HG02623 (cell line): Measurements from ENCODE around the gene SORCS2.

Experiments
- ATAC-seq: cut with Tn5 transposase; IDR thresholded peaks from one replicate; pipeline ENCODE4 v1.9.1; 2021; ENCODE audit warnings: moderate library complexity; ENCODE audit not compliant: unreplicated experiment

SORCS2 gene

DNA sequence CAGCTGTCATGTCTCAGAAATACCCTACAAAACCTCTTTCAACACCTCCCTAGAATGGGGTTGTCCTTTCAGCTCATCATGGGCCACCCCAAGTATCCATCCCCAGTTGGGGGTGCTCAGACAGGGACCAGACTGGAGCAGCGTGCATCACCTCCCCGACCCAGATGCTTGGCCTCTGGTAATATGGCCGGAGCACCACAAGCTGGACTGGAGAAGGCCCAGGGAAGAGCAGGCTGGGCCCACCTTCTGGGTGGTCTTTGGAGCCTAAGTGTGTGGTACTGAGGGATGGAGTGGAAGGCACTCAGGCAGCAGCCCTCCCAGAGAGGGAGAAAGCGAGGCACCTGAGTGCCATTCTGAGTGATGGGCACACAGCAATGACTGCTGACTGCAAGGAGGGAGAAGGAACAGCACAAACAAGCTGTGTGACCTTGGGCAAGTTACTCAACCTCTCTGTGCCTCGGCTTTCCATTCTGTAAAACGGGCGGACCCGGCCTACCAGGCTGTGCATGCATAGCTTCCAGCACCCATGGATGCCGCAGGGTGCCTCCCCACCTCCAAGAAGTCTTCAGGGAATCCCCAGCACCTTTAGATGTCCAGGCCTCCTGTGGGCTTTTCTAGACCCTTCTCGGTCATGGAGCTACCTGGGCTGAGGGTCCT, 519.1 kb downstream of the SORCS2 start:
- ATAC-seq = no peak

GRCh38 chr4:7712021-7712671, 519.8 kb downstream of the SORCS2 start:
- ATAC-seq = no peak

- ATAC-seq = no peak
These were observed 521.4 kb downstream of the SORCS2 start for GRCh38 chr4:7713757-7714156.

DNA sequence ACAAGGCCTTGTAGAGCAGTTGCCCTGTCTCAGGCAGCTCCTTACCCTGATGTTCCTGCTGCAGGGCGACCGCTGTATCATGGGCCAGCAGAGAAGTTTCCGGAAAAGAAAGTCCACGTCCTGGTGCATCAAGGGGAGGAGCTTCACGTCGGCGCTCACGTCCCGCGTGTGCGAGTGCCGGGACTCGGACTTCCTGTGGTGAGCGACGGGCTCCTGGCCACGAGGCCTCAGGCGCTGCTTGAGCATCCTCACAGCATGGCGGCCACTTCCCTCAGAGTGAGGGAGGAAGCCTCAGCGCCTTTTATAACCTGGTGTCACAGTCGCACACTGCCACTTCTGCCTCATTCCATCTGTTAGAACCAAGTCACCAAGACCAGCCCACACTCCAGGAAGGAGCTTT, 521.8 kb downstream of the SORCS2 start:
- ATAC-seq = no peak

DNA sequence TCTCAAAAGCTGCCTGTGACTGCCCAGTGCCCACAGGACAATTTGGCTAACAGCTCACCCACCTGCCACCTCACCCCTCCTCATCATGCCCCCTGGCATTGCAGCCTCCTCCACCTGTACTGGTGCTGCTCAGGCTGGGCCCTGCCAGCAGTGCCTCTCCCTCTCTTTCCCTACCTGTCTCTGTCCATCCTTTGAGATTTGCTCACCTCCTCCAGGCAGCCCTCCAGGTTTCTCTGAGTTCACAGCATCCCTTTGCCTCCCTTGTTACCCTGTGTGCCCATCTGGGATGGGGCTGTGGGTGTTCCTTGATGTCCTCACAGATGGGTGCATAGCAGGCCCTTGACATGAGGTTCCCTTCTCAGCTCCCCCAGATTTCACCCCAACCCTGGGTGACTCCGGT, 522.4 kb downstream of the SORCS2 start:
- no peak for ATAC-seq

- ATAC-seq = no peak
These were observed 523.1 kb downstream of the SORCS2 start for GRCh38 chr4:7715271-7716009.

DNA sequence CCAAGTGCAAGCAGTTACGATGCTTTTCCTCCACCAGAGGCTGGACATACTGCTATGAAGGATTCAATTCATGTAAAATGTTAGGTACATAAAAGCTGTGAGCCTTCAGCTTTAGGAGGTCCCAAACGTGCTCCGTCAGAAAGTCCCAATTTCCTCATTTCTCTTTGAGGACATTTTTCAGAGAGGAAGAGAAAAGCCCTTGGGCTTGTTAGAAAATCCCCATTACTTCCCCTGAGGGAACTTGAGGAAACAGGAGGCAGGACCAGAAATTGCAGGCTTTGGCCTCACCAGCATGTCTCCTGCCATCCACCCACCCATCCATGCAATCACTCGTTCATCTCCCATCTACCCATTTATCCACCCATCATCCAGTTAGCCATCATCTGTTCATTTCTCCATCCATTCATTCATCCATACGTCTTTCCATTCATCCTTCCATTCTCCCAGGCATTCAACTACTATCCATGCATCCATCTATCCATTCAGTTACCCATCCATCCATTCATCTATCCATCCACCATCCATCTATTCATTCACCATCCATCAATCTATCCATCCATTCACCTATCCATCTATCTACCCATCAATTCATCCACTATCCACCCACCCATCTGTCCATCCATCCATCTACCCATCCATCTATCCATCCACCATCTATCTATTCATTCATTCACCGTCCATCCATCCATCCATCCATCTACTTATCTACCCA, 523.8 kb downstream of the SORCS2 start:
- no peak for ATAC-seq

GRCh38 chr4:7717161-7717560, 524.8 kb downstream of the SORCS2 start:
- ATAC-seq = no peak

- ATAC-seq = no peak
These were observed 525.7 kb downstream of the SORCS2 start for GRCh38 chr4:7717946-7718490.

DNA sequence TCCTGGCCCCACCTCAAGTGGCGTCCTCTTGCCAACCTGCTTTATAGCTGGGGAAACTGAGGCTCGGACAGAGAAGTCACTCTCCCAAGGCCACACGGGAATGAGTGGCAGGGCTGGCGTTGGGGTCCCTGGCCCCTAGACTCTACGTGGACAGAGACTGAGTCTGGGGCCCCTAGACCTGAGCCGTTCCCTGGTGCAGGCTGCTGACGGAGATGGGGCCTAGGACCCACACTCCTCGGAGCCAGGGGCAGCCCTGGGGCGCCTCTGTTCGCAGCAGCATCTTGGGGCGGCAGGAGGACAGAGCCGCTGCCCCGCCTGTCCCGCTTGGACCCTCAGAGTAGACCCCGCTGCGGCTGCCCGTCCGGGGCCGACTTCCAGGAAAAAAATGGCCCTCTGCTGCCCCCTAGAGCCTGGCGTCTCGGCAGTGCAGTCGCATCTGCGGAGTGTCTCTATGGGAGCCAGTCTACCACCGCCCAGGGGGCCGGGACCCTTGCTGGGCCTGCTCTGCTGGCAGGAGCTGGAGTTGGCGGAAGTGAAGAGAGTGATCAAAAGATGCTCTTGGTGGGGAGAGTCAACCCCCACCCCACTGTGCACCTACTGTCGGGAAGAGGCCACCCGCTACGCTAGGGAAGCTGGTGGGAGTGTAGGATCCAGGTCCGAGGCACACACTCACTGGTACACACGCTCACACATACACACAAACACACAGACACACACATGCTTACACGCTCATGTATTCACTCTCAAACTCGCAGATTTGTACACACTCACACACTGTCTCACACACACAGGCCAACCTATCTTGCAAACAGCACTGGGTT, 527.2 kb downstream of the SORCS2 start:
- no peak for ATAC-seq

GRCh38 chr4:7721984-7722551, 529.7 kb downstream of the SORCS2 start:
- ATAC-seq = no peak

DNA sequence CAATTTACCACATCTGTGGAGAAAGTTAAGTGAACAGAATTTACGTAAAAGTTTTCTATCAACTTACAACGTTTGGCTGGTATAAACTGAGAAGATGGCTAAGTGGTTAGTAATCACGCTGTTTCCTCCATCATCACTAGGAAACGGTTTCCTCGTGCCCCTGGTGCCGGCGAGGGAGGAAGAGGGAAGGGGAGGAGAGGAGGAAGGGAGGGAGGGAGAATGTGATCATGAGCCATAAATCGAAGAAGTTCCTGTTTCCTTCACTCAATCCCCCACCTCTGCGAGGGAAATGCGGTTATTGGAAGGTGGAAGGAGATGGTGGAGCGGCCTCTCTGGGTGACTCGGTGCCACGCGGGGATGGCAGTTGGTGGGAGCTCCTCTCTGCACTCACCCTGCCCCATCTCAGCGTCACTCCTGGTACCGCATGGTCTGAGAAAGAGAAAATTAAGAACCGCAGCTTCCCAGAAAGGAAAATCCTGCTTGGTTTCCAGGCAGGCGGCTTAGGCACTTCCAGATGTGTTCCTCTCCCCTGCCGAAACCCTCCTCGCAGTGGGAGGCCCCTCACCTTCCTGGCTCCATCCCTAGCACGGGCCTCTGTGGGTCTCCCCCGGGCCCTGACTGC, 530.5 kb downstream of the SORCS2 start:
- no peak for ATAC-seq

- ATAC-seq = no peak
These were observed 531.3 kb downstream of the SORCS2 start for GRCh38 chr4:7723625-7724024.

DNA sequence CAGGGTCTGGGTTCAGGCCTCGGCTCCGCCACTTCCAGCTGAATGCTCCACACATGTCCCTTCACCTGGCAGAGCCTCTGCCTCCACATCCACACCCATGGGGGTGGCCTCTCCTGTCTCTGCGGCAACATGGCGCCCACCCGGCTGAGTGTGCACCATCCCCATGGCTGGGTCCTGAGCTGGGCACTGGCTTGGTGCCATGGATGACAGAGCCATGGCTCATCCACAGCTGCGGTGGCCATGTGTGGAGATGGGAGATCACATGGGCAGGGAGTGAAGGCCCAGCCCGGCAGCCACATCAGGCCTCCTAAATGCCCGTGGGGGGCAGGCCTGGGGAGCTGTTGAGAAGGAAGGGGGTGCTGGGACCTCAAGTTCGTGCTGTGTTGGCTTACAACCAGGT, 533.6 kb downstream of the SORCS2 start:
- no peak for ATAC-seq

- ATAC-seq = no peak
These were observed 534.5 kb downstream of the SORCS2 start for GRCh38 chr4:7726665-7727413.

GRCh38 chr4:7727749-7728148, 535.4 kb downstream of the SORCS2 start:
- no peak for ATAC-seq

DNA sequence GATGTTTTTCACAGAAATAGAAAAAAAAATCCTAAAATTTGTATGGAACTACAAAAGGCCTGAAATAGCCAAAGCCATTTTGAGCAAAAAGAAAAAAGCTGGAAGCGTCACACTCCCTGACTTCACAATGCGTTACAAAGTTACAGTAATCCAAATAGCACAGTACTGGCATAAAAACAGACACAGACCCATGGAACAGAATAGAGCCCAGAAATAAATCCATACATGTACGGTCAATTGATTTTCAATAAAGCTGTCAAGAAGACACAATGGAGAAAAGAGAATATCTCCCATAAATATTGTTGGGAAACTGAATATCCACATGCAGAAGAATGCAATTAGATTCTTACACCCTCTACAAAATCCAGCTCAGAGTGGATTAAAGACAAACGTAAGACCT, 539.1 kb downstream of the SORCS2 start:
- no peak for ATAC-seq

GRCh38 chr4:7732263-7732662, 539.9 kb downstream of the SORCS2 start:
- ATAC-seq = no peak

GRCh38 chr4:7733201-7733600, 540.9 kb downstream of the SORCS2 start:
- no peak for ATAC-seq
